Testis (tissue), 2 donors: ENCODE measurements around the gene PEX16.

ENCODE experiments used
- POLR2A ChIP-seq: fragments of 450-650 bp; IDR thresholded peaks from one replicate; pipeline ENCODE4 v1.6.1; 2017; ENCODE audit warnings: antibody characterized with exemption, mild to moderate bottlenecking, moderate library complexity
- TF ChIP-seq, protein P1 (sequence below), 3 experiments: fragments of 450-650 bp in 2 of 3; fragments of 200-600 bp in 1 of 3; sonication (generic) in 1 of 3; IDR thresholded peaks; one replicate each; pipeline ENCODE4 v1.5.1; 2016 to 2019; ENCODE audit warnings: antibody characterized with exemption in 3 of 3, mild to moderate bottlenecking in 2 of 3, moderate library complexity in 1 of 3

DNA sequence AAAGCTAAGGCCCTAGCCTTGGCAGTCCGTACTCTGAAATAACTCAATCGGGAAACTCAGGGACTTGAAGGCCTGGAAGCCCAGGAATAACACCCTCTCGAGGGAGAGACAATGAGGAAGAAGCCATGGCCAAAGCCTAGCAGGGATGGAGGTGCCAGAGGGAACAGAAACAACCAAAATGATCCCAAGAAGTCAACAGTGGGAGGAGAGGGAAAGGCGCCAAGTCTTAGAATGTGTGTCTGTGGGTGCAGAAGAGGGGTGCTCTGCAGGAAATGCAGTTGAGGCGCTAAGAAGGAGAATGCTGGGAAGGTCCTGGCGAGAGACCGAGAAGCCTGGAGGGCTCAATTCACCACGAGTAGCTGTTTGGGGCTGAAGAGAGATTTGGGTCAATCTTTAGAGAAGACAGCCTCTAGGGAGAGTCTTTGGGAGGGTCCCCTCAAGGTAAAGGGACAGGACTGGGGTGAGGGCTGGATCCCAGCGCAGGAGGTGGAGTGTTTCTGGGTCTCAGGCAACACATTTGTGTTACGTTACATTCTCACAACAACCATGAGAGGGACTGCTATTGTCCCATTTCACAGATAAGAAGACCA is 33.0 kb downstream of the PEX16 start:
- TF ChIP-seq, protein P1, sequence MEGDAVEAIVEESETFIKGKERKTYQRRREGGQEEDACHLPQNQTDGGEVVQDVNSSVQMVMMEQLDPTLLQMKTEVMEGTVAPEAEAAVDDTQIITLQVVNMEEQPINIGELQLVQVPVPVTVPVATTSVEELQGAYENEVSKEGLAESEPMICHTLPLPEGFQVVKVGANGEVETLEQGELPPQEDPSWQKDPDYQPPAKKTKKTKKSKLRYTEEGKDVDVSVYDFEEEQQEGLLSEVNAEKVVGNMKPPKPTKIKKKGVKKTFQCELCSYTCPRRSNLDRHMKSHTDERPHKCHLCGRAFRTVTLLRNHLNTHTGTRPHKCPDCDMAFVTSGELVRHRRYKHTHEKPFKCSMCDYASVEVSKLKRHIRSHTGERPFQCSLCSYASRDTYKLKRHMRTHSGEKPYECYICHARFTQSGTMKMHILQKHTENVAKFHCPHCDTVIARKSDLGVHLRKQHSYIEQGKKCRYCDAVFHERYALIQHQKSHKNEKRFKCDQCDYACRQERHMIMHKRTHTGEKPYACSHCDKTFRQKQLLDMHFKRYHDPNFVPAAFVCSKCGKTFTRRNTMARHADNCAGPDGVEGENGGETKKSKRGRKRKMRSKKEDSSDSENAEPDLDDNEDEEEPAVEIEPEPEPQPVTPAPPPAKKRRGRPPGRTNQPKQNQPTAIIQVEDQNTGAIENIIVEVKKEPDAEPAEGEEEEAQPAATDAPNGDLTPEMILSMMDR (IDR thresholded peaks at IDR 0.05): no peak
- TF ChIP-seq POLR2A: no peak
